Retinal pigment epithelial cell (primary cell): ENCODE measurements around the gene DOCK2.

Experiments
- DNase-seq: peaks from one replicate; pipeline ENCODE4 v3.0.0-alpha.2; 2010; ENCODE audit warnings: low read depth
- H3K4me3 ChIP-seq: 2 replicates; pipeline ENCODE4 v1.5.1; 2011; ENCODE audit warnings: mild to moderate bottlenecking, low read length, control low read depth, moderate library complexity
- TF ChIP-seq, protein P1 (sequence below): conservative IDR thresholded peaks from 2 replicates; pipeline ENCODE4 v1.5.1; 2011; ENCODE audit warnings: low read depth, low read length, control low read depth, inconsistent platforms

DOCK2 gene

DNA sequence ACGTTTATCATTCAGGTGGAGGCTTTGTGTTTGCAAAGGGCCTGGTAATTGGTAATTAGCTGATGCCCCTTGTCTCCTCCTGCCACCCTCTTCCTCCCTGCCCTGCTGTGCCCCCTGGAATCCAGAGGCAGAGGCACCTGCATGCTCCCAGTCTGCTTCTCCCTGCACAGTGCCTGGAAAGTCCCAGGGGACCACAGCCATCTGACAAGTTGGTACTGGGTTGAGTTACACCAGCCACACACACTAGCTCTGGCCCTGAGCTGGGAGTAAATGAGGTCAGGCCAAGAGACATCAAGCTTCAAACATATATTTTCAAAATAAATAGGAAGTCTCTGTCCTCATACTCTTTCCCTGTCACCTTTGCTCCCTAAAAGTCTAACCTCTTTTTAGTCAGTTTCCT is 286.9 kb downstream of the DOCK2 start:
- no peak overlapping the region for H3K4me3 ChIP-seq
- no peak for DNase-seq
- TF ChIP-seq, protein P1, sequence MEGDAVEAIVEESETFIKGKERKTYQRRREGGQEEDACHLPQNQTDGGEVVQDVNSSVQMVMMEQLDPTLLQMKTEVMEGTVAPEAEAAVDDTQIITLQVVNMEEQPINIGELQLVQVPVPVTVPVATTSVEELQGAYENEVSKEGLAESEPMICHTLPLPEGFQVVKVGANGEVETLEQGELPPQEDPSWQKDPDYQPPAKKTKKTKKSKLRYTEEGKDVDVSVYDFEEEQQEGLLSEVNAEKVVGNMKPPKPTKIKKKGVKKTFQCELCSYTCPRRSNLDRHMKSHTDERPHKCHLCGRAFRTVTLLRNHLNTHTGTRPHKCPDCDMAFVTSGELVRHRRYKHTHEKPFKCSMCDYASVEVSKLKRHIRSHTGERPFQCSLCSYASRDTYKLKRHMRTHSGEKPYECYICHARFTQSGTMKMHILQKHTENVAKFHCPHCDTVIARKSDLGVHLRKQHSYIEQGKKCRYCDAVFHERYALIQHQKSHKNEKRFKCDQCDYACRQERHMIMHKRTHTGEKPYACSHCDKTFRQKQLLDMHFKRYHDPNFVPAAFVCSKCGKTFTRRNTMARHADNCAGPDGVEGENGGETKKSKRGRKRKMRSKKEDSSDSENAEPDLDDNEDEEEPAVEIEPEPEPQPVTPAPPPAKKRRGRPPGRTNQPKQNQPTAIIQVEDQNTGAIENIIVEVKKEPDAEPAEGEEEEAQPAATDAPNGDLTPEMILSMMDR, result no peak

DNA sequence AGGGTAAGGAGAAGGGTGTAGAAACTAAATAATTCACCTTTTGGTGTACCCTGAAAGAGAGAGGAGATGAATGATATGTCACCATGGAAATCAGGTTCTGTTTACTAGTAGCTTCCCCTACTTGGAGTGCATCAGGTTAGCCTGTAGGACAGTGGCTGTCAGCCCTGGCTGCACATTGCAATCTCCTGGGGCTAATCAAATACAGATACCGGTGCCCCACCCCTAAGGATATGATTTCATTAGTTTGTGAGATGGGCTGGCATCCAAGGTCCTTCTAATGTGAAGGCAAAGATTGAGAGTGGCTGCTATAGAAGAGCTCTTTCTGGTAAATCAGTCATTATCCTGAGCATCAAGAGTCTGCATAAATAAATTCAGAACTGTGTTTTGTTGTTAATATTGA is 296.1 kb downstream of the DOCK2 start:
- H3K4me3 ChIP-seq, result no peak overlapping the region
- DNase-seq, result no peak
- TF ChIP-seq, protein P1, result no peak

DNA sequence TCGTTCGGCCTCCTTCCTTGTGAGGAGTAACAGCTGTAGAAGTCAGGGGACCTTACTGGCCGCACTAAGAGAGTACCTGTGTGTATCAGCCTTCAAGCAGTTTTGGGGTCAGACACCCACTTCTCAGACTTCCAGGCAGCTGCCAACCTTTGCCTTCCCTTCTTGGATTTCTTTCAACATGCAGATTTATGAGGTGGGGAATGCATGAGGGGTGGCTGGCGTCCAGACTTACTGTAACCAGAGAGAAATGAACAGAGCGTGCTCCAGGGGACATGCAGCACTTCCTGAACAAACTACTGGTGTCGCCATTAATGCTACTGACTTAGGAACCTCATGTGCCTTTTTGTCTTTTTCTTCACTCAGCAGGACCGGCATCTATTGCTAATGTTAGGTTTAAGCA is 296.5 kb downstream of the DOCK2 start:
- no peak overlapping the region for H3K4me3 ChIP-seq
- no peak for DNase-seq
- TF ChIP-seq, protein P1, result no peak

- TF ChIP-seq, protein P1, result no peak
- no peak for DNase-seq
- no peak overlapping the region for H3K4me3 ChIP-seq
These were observed 297.9 kb downstream of the DOCK2 start for GRCh38 chr5:169934990-169935389.

GRCh38 chr5:169935762-169936161 is 298.7 kb downstream of the DOCK2 start:
- no peak for DNase-seq
- TF ChIP-seq, protein P1, result no peak
- no peak overlapping the region for H3K4me3 ChIP-seq

DNA sequence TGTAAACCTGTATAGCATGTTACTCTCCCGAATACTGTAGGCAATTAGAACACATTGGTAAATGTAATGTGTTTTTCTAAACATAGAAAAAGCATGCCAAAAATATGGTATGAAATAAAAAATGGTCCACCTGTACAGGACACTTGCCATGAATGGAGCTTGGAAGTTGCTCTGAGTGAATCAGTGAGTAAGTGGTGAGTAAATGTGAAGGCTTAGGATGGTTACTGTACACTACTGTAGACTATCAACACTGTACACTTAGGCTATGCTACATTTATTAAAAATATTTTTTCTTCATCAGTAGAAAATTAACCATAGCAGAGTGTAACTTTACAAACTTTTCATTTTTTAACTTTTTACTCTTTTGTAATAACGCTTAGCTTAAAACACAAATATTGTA is 301.4 kb downstream of the DOCK2 start:
- H3K4me3 ChIP-seq, result no peak overlapping the region
- DNase-seq, result no peak
- TF ChIP-seq, protein P1, result no peak

DNA sequence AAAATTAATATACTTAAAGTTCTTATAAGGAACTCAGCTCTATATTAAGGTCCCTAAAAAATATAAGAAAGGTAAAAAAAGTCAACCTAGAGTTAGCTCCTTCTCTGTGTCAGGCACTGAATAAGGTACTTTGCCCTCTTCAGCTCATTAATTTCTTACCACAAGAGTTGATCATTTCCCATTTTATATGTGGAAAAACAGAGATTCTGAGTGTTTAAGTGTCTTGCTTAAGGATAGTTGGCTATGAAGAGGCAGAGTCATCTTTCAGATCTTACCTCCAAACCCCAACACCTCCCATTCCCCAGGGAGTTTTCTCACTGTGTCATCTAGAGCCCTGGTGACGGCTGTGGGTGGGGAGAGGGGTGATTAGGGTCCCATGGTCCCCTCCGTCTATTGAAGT is 302.7 kb downstream of the DOCK2 start:
- H3K4me3 ChIP-seq, result no peak overlapping the region
- TF ChIP-seq, protein P1, result no peak
- DNase-seq, result no peak
